Hippocampal formation (tissue), 2 donors: Measurements from ENCODE around the gene KCNQ1.

Experiments used
- DNase-seq, 2 donors: peaks; one replicate each; lab custom pipeline; 2025; lab: John Stamatoyannopoulos, UW

The KCNQ1 gene

GRCh38 chr11:2858995-2859698, 414.3 kb downstream of the KCNQ1 start:
- no peak for DNase-seq

DNA sequence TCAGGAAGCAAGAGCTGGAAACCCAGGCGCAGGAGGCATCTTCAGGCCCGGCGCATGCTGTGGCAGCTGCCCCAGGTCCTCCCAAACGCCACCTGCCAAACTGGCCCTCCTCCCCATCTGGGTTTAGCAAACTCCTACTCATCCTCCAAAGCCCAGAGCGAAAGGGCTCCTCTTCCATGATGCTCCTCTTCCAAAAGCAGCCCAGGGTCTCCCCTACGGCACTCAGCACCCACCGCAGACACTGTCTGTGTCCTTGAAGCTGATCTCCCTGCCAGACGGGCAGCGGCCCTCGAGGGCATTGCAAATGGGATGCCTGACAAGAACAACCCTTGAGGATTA, 414.9 kb downstream of the KCNQ1 start:
- no peak for DNase-seq

GRCh38 chr11:2860636-2861035, 415.8 kb downstream of the KCNQ1 start:
- no peak for DNase-seq

DNA sequence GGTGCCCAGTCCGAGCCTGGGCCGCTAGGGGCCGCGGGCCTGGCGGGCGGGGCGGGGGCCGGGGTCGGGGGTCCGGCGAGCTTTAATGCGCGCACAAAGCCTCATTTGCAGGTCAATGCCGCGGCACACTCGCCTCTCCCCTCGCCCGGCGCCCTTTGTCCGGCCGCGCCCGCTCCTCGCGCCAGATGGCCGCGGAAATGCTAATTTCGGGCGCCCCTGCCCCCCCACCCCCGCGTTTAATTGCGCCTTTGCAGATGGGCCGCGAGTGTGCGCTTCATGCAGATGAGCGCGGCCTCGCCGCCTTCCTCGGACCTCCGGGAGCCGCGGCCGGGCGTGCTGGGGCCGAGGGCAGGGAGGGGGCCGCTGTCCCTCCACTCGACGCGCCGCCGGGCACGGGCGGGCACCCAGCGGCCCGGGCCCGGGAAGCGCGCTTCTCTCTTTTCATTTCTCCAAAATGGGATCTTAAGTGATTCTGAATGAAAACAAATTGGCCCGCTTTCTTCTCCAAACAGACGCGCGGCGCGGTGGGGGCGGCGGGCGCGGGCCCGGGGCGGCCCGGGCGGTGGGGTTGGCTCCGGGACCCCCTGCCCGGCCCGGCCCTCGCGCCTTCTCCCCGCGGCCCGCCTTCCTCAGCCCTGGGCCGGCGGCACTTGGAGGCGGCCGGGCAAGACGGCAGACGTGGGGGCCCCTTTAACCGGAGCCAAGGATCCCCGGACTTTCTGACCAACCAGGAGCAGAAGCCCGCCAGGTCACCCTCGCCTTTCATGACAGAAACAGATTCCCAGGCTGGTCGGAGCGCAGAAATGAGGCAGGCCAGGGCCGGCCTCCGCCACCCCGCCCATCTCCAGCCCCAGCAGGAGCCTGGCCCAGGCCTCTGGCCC, 417.8 kb downstream of the KCNQ1 start:
- peak in 1 of 2 donors; percentile 23 for DNase-seq

GRCh38 chr11:2863276-2863618, 418.4 kb downstream of the KCNQ1 start:
- DNase-seq, result no peak

- no peak for DNase-seq
Observed at GRCh38 chr11:2864901-2865300, 420.1 kb downstream of the KCNQ1 start.

GRCh38 chr11:2865922-2866577, 421.2 kb downstream of the KCNQ1 start:
- no peak for DNase-seq

DNA sequence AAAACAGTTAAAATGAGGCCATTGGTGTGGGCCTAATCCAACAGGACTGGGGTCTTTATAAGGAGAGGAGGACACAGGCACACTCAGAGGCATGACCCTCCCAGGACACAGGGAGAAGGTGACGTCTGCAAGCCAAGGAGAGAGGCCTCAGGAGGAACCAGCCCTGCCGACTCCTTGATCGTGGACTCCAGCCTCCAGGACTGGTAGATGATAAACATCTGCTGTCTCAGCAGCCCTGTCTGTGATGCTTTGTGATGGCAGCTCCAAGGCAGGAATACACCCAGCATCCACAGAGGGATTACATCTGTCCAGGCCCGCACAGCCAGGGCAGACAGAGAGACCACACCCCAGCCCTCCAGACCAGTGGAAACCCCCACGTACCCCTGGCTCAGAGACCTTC, 422.3 kb downstream of the KCNQ1 start:
- DNase-seq, result no peak

DNA sequence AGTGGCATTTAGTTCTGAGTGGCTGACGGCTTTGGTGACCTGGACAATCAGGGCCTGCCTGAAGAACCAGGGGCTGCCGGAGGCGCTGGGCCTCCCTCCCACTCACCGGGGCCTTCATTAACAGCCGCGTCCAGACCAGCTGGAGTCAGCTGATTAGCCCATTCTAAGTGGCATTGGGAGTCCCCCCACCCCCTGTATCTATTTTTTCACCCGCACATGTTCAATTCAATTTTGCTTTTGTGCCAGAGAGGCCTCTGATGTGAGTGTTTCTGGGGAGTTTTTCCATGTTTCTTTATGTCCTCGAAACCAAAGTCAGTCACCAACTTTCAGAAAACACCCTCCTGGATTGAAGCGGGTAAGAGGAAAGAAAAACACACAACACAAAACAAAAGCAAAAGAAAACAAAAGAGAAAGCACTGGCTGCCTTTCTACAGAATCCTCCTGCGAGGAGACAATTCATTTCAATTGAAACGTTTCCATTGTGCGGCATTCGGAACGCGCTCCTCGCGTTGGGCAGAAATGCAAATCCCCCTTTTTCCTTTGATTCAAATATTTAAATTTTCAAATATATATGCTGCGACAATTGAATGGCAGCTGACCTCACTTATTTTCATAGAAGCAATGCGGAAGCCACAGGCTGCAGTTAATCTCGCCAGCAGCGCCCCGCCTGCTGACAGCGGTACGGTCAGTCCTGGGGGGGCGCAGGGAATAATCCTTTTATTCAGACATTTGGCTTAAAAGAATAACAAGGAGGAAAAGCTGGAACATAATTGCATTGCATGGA, 423.1 kb downstream of the KCNQ1 start:
- DNase-seq, result peak in 1 of 2 donors; percentile 36

DNA sequence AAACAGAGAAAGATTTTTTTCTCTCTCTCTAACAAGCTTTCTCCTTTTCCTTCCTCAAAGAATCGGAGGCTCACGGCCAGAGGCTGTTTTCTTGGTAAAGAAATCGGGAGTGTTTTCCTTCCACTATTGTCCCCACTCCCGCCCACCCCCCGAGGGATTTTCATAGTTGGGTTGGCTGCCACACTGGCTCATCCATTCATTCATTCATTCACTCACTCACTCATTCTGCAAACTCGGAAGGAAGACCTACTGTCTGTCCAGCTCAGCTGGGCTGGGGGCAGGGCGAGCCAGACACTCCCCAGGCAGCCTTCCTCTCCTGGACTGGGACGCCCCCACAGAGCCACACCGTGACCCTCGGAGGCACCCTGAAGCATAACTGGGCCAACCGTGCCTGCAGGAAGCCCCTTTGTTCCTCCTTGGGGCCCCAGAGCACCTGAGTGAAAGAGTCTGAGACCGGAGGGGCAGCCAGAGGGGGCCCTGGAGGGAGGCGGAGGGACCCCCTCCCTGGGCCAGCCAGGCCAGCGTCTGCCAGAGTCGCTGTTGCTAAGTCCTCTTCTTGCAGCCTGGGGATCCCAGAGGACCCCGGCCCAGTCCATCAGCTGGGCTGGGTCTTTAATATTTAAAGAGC, 423.8 kb downstream of the KCNQ1 start:
- DNase-seq, result no peak

DNA sequence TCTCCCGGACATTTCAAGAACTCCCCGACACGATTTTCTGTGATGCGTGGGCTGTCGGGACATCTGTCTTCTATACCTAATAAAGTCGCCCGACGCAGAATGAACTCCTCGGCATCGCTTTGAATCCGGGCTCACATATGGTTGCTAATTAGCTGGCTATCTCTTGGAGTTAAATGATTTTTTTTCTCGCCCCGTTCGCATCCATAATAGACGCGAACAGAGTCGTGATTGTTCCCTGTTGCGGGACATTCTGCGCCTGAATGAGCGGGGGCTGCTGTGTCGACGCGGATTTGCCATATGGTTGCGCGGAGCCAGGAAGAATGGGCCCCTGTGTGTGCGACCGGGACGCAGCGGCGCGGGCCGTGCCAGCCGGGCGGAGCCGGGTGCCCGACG, 424.3 kb downstream of the KCNQ1 start:
- peak; percentile 81 to 90 for DNase-seq

DNA sequence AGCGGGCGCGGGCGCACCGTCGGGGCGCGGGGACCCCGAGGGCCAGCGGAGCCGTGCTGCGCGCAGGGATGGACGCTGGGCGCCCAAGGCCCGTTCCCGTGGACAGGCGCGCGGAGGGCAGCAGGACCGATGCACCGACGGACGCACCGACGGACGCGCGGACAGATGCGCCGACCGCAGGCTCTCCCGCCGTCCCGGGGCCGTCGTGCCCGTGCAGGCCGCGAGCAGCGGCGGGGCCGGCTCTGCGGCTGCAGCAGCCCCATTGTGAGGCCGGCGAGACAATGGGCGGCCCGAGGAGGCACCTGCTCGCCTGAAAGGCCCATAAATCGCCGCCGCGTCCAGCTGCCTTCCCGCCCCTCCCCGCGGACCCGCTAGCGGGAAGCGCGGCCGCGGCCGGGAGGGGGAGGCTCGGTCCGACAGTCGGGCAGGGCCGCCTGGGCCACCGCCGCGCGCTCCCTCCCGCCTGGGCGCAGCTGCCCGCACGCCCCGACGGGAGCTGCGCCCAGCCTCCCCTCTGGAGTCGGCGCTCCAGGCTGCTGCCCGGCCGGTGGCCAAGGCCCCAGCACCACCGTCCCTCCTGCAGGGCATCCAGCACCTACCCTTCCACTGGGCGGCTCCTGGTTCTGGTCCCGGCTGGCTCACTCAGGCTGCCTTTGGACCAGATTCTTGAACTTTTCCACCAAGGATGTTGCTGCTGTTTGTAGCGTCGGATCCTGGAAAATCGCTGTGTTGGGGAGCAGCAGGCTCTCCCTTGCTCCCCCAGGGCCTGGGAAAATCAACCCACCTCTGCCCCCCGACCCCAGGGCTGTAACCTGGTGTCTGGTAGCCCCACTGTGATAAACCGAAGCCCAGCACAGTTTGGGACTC, 425.0 kb downstream of the KCNQ1 start:
- DNase-seq, result peak in 1 of 2 donors; percentile 60

DNA sequence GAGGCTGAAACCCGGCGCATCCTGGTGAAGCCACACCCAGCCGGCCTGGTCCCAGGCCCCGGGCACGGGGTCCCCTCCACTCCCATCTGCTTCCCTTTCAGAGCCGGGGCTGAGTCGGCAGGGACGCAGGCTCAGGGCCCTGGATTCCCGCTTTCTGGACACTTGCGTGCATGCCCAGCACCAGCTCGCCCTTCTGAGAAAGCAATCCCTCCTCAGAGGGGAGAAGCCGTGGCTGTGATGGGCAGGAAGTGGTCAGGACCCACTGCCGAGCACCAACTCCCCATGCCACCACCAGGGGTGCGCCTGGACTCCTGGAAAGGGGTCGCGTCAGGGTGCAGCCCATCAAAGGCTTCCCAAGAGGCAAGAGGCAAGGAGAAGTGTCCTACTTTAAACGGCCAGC, 425.7 kb downstream of the KCNQ1 start:
- no peak for DNase-seq

DNA sequence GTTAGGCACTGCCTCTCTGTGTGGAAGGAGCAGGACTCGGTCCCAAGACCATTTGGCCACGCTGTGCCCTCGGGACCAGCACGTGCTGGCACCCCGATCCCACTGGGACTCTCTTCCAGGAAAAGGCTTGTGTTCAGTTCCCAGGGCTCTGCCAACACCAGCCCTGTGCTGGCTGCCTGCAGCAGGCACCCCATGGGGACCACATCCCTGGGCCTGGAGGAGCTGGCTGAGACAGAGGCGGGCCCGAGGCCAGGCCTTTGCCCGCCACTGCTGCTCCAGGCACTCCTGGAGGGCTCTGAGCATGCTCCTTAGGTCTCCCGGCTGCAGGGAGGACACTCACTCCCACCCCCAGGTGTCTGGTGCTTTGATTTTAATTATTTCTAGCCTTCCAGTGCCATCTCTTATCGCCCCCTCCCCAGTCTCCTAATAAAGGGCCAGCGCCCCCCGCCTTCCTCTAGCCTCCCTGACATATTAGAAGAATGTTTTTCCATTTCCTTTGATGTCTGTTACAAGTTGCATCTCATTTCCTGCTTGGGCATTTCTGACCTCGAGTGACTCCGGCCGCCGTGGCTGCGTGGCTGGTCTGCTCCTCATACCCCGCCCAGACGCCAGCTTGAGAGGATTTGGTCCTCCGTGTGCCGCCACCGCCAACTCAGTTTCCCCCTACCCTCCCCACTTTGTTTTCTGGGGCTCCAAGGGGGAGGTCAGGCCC, 426.3 kb downstream of the KCNQ1 start:
- no peak for DNase-seq

DNA sequence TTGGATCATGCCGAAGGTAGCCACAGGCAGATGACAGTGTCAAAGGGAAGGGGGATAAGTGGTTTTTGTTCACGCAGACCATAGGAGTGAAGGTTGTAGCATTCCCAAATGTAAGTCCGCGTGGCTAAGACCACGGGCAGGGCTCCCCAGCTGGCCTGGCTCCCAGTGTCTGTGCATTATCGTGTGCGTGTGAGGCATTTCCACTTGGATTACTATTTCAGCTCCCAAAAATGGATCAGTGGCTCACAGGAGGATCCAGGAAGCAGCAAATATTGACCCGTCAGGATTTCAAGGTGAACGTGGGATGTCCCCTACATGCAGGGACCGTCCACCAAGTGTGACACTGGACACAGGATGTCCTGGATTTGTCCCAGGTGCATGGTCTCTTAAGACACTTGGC, 430.2 kb downstream of the KCNQ1 start:
- DNase-seq, result no peak

DNA sequence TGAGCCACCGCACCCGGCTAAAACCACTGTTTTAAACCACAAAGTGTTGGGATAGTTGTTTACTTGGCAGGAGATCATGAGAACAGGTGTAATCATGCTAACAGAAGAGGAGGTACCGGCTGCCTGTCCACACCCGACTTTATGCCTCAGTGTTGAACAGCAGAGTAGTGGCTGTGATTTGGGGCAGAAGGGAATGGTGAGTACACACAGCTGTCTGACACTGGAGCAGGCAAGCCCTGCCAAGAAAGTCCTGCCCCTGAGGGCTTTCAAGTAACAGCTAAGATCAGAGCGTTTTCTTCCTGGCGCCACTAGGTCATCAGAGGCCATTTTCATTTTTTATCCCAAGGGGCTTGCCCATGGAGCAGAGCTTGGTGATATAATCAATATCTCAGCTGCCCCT, 432.7 kb downstream of the KCNQ1 start:
- no peak for DNase-seq

GRCh38 chr11:2878782-2879181, 434.0 kb downstream of the KCNQ1 start:
- no peak for DNase-seq

DNA sequence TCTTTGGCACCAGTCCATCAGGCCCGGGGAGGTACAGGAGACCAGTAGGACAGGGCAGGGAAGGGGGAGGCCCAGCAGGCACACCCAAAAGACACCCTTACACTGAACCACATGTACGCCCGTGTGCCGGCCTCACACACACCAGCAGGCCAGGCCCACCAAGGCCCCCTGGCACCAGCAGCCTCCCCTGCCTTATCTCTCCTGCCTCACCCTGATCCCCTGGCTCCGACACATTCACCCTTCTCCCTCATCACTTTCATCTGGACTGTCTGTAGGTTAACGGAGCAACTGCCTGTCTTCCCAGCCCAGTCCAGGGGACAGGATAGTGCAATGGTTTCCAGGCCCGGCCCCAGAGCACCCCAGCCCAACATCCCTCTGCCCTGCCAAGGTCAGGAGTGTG, 435.8 kb downstream of the KCNQ1 start:
- no peak for DNase-seq

DNA sequence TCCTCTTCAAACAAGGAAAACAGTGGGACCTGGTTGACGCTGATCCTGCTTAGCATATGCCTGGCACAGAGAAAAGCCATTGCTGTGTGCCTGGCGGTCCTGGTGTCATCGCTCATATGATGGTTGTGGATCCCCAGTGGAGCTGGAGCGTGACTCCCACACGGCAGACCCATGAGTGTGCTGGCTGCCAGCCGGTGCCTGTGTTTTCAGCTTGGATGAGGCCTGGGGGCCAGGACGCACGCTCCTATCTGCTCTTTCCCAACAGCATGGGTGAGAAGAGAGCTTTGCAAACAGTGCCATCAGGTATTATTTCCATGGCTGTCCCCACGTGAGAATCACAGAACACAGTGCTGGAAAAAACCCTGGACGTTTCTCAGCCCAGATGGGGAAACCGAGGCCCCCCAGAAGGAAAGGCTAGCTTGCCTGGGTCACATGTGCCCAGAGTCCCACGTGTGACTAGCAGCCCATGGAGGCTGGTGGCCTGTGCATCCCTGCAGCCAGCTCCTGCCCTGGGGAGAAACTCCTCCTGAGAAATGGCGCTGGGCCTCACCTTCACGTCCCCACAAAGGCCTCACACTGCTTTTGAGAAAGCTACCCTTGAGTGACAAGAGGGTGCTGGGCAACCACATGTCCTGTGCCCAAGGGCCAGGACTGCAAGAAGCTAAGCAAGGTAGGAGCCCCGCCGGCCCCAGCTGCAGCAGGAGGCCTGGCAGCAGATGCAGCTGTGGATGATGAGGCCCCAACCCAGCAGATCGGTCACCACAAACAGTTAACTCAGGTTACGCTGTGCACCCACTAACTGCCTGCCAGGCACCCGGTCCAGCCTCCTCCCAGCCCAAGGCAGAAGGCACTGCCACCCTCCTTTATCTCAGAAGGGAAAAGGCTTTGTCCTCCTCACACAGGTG, 436.5 kb downstream of the KCNQ1 start:
- DNase-seq, result no peak
